Activated T-cell treated with anti-CD3 and anti-CD28 coated beads, Interleukin-2, amount 50 U/mL, for 24 hours (primary cell): ENCODE results near the gene NIPAL4.
"Not testable (repeated sequence)": the region's sequence is repeated elsewhere in the genome, so short reads cannot be mapped to it uniquely, and the experiment has no call there.

Experiments
- DNase-seq: peaks from one replicate; pipeline ENCODE4 v3.0.0-alpha.2; 2020
- H3K27ac Mint-ChIP-seq: 2 replicates; pipeline ENCODE4 v1.8.0; 2020; ENCODE audit warnings: mild to moderate bottlenecking, mixed read lengths
- H3K27me3 Mint-ChIP-seq: 2 replicates; pipeline ENCODE4 v1.8.0; 2020; ENCODE audit warnings: mixed read lengths
- H3K36me3 Mint-ChIP-seq: 2 replicates; pipeline ENCODE4 v1.8.0; 2020; ENCODE audit warnings: low read depth, mixed read lengths
- H3K4me1 Mint-ChIP-seq: 2 replicates; pipeline ENCODE4 v1.8.0; 2020; ENCODE audit warnings: low read depth, mixed read lengths
- H3K4me3 Mint-ChIP-seq: 2 replicates; pipeline ENCODE4 v1.8.0; 2020; ENCODE audit warnings: mild to moderate bottlenecking, moderate library complexity, mixed read lengths
- H3K9me3 Mint-ChIP-seq: 2 replicates; pipeline ENCODE4 v1.8.0; 2020; ENCODE audit warnings: mixed read lengths

Gene NIPAL4

DNA sequence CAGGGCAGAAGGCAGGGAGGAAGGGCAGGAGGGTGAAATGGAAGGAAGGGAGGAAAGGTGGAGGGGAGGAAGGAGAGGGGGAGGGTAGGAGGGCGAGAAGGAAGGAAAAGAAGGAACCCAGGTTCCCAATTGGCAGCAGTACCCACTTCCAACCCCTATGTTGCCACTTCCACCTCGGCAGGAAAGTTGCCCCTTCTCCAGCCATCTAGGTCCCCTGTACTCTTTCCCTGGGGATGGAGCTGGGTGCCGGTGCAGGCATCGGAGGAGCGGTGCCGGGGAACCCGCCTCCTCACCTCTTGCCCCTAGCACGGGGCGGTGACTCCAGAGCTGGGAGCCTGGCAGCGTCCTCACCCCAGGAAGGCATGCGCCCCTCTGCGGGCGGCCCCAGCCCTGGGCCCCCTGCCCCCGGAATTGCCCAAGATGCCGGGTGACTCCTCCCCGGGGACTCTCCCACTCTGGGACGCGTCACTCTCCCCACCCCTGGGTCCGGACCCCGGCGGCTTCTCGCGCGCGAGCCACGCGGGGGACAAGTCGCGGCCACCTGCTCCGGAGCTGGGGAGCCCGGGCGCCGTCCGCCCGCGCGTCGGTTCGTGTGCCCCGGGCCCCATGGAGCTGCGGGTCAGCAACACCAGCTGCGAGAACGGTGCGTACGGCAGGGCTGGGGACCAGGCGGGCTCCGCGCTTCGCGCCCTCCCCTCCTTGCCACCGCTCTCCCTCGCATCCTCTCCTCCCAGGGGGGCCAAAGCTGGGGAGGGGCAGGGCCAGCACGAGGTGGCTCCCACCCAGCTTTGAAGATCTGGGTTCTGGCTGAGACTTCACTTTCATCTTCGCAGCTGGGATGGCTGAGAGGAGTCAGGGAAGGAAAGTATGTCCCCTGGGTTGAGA is at the start of gene NIPAL4:
TSS of gene NIPAL4 (plus strand) at position 499 of the 885 bp plus-strand sequence. CDS start at position 607, 108 bp downstream.
- peak; percentile 72 for DNase-seq
- peak within 1 kb of the TSS; percentile 37 for H3K27ac Mint-ChIP-seq
- peaks cover 5% of the 10 kb centered on the region for H3K36me3 Mint-ChIP-seq
- peaks cover 44% of the 10 kb centered on the region for H3K27me3 Mint-ChIP-seq
- peak within 1 kb of the TSS; percentile 75 for H3K4me3 Mint-ChIP-seq
- H3K9me3 Mint-ChIP-seq, result no peaks in the 10 kb centered on the region
- H3K4me1 Mint-ChIP-seq, result peaks cover 37% of the 10 kb centered on the region

DNA sequence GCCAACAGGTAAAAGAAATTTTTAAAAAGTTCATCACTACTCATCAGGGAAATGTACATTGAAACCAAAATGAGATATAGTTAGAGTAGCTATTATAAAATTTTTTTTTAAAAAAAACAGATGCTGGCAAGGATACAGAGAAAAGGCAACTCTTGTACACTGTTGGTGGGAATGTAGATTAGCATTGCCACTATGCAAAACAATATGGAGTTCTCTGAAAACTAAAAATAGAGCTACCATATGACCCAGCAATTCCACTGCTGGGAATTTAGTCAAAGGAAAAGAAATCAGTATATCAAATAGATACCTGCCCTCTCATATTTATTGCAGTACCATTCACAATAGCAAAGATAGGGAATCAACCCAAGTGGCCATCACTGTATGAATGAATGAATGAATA is 44.2 kb upstream of the NIPAL4 start:
- H3K27me3 Mint-ChIP-seq, result peaks cover 6% of the 10 kb centered on the region
- H3K9me3 Mint-ChIP-seq, result peaks cover 12% of the 10 kb centered on the region
- no peaks in the 10 kb centered on the region for H3K4me1 Mint-ChIP-seq
- H3K27ac Mint-ChIP-seq, result no peak overlapping the region
- no peaks in the 10 kb centered on the region for H3K36me3 Mint-ChIP-seq
- no peak overlapping the region for H3K4me3 Mint-ChIP-seq
- no peak for DNase-seq

DNA sequence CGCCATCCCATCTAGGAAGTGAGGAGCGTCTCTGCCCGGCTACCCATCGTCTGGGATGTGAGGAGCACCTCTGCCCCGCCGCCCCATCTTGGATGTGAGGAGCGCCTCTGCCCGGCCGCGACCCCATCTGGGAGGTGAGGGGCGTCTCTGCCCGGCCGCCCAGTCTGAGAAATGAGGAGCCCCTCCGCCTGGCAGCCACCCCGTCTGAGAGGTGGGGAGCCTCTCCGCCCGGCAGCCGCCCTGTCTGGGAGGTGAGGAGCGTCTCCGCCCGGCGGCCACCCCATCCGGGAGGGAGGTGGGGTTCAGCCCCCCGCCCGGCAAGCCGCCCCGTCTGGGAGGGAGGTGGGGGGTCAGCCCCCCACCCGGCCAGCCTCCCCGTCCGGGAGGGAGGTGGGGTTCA is 40.5 kb upstream of the NIPAL4 start:
- not testable (repeated sequence) for H3K4me3 Mint-ChIP-seq, H3K27ac Mint-ChIP-seq, H3K9me3 Mint-ChIP-seq, DNase-seq, H3K36me3 Mint-ChIP-seq, H3K4me1 Mint-ChIP-seq, H3K27me3 Mint-ChIP-seq

DNA sequence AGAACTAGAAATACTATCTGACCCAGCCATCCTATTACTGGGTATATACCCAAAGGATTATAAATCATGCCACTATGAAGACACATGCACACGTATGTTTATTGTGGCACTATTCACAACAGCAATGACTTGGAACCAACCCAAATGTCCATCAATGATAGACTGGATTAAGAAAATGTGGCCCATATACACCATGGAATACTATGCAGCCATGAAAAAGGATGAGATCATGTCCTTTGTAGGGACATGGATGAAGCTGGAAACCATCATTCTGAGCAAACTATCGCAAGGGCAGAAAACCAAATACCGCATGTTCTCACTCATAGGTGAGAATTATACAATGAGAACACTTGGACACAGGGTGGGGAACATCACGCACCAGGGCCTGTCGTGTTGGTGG is 30.1 kb upstream of the NIPAL4 start:
- not testable (repeated sequence) for H3K36me3 Mint-ChIP-seq, H3K4me1 Mint-ChIP-seq, H3K27ac Mint-ChIP-seq, DNase-seq, H3K4me3 Mint-ChIP-seq, H3K27me3 Mint-ChIP-seq, H3K9me3 Mint-ChIP-seq

DNA sequence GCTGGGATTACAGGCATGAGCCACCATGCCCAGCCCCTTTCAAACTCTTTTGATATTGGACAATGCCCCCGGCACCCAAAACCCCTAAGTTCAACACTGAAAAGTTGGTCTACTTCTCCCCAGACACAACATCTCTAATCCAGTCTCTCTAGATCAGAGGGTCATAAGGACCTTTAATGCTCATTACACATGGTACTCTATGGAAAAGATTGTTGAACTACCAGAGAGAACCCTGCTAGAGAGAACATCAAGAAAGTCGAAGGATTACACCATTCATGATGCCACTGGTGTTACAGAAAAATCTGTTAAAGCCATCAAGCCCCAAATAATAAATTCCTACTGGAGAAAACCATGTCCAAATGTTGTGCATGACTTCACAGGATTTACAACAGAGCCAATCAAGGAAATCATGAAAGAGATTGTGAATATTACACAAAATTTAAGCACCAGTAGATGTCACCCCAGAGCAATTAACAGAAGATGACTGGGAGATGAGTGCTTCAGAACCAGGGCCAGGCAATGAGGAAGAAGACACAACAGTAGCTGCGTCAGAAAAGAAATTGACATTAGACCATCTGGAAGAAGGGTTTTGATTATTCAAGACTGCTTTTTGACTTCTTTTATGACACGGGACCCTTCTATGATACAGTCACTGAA is 28.3 kb upstream of the NIPAL4 start:
- Mint-ChIP-seq H3K9me3 (no peaks in the 10 kb centered on the region), H3K36me3 (no peaks in the 10 kb centered on the region), H3K27ac (no peak overlapping the region), H3K27me3 (peaks cover 2% of the 10 kb centered on the region), H3K4me1 (peaks cover 4% of the 10 kb centered on the region), H3K4me3 (no peak overlapping the region)
- no peak for DNase-seq

DNA sequence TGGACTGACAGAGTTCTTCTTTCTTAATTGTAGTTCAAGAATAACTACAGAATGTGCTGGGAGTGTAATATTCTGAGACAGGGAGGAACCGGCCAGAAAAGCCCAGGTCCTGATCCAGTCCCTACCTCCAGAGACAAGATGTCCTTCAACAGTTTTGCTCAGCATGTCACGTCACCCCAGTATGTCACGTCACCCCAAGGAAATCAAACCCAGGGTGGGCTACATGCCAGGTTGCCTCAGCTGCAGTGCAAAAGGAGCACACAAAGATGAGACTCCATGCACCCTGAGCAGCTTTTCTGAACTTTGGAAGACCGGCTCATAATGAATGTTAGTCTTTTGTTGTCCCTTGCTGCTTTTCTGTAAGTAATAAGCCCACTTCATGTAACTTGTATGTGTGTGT is 25.9 kb upstream of the NIPAL4 start:
- Mint-ChIP-seq H3K4me3 (no peak overlapping the region), H3K27me3 (peaks cover 2% of the 10 kb centered on the region), H3K36me3 (no peaks in the 10 kb centered on the region), H3K27ac (no peak overlapping the region), H3K9me3 (no peaks in the 10 kb centered on the region), H3K4me1 (peaks cover 4% of the 10 kb centered on the region)
- DNase-seq, result no peak

DNA sequence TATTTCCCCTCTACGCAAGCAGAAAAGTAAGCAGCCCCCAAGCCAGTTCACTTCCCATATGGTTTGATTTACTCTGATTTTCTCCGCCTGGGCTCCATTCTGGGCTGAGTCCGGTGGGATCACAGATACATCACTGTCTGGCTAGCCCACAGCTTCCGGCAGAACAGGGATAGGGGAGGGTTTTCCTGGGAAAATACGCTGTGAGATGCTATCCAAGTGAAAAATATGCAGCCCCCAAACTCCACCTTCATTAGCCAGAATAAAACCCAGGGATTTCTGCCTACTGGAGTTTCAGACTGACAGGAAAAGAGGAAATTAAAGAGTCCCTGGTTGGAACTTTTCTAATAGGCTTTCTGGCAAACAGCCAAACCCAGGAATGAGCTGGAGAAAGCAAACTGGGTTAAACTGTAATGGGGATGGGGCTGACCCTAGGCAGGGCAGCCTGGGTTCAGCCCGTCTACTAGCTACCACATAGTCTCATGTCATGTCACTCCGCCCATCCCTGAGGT is 16.9 kb upstream of the NIPAL4 start:
- H3K4me1 Mint-ChIP-seq, result no peaks in the 10 kb centered on the region
- no peaks in the 10 kb centered on the region for H3K36me3 Mint-ChIP-seq
- DNase-seq, result no peak
- H3K9me3 Mint-ChIP-seq, result no peaks in the 10 kb centered on the region
- H3K27ac Mint-ChIP-seq, result no peak overlapping the region
- H3K4me3 Mint-ChIP-seq, result no peak overlapping the region
- peaks cover 2% of the 10 kb centered on the region for H3K27me3 Mint-ChIP-seq

DNA sequence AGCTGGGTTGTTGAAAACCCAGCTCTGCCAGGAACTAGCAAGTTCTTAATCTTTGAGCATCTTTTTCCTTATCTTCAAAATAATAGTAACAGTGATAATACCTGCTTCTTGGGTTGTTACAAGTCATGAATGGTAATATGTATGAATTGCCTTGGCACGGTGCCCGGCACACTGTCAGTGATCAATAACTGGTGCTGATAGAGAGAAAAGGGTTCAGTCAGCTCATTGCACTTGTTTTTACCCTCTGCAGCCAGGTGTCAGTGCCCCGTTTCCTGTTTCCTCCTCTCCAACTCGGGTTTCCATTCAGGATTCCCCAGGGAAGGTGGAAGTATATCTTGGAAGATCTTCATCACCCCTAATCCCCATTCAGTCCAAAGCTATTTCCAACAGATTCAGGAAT is 15.8 kb upstream of the NIPAL4 start:
- H3K27ac Mint-ChIP-seq, result no peak overlapping the region
- H3K36me3 Mint-ChIP-seq, result no peaks in the 10 kb centered on the region
- no peaks in the 10 kb centered on the region for H3K9me3 Mint-ChIP-seq
- H3K27me3 Mint-ChIP-seq, result peaks cover 2% of the 10 kb centered on the region
- DNase-seq, result no peak
- H3K4me3 Mint-ChIP-seq, result no peak overlapping the region
- H3K4me1 Mint-ChIP-seq, result no peaks in the 10 kb centered on the region

DNA sequence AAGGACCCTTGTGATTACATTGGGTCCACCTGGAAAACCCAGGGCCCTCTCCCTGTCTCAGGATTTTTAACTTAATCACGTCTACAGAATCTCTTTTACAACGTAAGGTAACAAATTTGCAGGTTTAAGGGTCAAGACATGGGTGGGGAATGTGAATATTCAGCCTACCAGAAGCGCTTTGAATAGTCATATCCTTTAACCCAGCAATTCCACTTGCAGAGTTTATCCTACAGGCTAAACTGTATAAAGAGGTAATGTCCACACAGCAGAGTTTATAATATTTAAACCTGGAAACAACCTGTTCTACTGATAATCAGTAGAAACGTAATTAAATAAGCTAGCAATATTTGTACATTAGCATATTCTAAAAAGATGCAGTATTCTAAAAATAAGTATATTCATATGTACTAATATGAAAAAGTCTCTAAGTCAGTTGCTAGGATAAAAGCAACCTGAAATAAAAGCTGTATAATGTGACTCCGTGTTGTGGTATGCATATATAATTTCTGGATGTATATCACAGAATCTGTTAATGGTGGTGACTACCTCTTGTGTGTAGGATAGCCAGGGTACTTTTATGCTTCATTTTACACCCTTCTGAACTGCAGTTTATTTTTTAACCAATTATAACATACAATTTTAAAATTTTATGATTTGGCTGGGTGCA is 14.1 kb upstream of the NIPAL4 start:
- no peak for DNase-seq
- no peak overlapping the region for H3K27ac Mint-ChIP-seq

DNA sequence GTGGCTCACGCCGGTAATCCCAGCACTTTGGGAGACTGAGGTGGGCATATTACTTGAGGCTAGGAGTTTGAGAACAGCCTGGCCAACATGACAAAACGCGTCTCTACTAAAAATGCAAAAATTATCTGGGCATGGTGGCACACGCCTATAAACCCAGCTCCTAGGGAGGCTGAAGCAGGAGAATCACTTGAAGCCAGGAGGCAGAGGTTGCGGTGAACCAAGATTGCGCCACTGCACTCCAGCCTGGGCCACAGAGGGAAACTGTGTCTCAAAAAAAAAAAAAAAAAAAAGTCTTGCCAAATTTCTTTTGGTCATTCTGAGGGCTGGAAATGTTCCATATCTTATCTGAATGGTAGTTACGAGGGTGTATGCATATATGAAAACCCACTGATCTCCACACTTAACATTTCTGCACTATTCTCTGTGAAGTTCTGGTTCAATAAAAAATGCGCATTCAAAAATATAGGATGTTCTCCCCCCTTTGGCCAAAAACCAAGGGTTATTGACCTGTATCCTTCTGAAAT is 13.5 kb upstream of the NIPAL4 start:
- no peak for DNase-seq
- Mint-ChIP-seq H3K27ac (no peak overlapping the region), H3K27me3 (peaks cover 2% of the 10 kb centered on the region), H3K9me3 (no peaks in the 10 kb centered on the region), H3K36me3 (no peaks in the 10 kb centered on the region), H3K4me3 (no peak overlapping the region), H3K4me1 (no peaks in the 10 kb centered on the region)

More for the DNA sequence above, 14.1 kb upstream of the NIPAL4 start:
- Mint-ChIP-seq H3K36me3 (no peaks in the 10 kb centered on the region), H3K4me3 (no peak overlapping the region), H3K27me3 (peaks cover 2% of the 10 kb centered on the region), H3K9me3 (no peaks in the 10 kb centered on the region), H3K4me1 (no peaks in the 10 kb centered on the region)

DNA sequence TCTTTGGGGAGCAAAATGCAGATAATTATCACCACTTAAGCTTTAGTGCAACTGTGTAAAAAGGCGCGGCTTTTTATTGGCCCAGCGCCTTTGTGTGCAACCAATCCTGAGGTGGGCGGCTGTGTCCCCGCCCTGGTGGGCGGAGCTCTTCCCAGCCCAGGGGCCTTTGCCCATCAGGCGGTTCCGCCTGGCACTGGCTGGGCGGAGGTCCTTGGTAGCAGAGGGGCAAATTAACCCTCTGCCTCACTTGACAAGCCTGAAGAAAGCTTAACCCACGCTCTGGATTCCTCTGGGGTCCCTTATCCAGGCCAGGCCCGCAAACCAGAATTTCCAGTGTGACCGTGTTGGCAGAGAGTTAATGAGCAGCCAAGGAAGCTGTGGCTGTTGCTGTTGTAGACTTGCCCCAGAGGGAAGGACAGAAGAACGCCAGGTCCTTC is 12.8 kb upstream of the NIPAL4 start:
- Mint-ChIP-seq H3K4me1 (no peaks in the 10 kb centered on the region), H3K9me3 (no peaks in the 10 kb centered on the region), H3K27me3 (peaks cover 2% of the 10 kb centered on the region)

DNA sequence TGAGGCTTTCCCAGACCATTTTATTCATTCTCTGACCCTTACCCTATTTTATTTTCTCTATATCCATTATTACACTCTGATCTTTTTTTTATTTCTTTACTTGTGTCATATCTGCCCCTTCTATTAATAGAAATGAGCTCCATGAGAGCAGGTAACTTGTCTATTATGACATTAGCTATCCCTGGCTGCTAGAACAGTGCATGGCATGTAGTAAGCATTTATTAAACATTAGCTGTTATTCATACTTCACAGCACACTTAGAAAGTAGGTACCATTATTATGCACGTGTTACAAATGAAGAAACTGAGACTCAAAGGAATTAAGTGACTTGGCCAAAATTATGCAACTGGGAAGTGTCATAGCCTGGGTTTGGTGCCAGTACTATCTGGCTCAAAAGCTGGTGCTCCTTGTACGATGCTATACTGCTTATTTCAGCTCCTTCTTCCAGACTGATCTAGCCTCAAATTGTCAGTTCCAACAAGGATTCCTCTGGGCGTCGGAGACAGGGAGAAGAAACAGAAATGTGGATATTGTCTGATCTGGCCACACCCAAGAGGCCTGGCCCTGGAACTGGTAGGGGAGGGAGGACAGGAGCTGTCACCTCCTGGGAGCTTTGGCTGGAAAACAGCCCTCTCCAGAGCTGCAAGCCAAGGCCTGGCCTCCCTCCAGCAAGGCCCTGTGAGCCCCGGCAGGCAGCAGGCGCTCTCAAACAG is 10.8 kb upstream of the NIPAL4 start:
- H3K36me3 Mint-ChIP-seq, result no peaks in the 10 kb centered on the region
- no peaks in the 10 kb centered on the region for H3K9me3 Mint-ChIP-seq
- no peak overlapping the region for H3K4me3 Mint-ChIP-seq
- H3K27ac Mint-ChIP-seq, result no peak overlapping the region
- H3K4me1 Mint-ChIP-seq, result no peaks in the 10 kb centered on the region
- peaks cover 2% of the 10 kb centered on the region for H3K27me3 Mint-ChIP-seq
- no peak for DNase-seq

More for the DNA sequence above, 12.8 kb upstream of the NIPAL4 start:
- no peak for DNase-seq
- Mint-ChIP-seq H3K27ac (no peak overlapping the region), H3K4me3 (no peak overlapping the region), H3K36me3 (no peaks in the 10 kb centered on the region)

DNA sequence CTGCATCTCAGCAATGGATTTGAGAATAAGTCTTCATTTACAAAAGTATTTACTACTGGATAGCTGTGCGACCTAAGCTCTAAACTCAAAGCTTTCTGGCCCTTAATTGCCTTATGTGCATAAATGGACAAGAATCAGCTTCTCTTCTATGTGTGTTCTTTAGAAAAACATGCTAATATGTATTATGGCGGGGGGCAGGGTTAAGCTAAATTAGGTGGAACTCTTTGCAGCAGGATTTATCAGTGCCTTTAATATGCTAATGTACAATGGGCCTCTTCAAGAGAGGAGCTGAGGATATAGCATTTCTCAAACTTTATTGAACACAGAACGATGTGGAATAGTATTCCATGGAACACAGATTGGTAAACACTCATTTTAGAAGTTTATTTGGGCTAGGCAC is 10.0 kb upstream of the NIPAL4 start:
- no peak for DNase-seq
- no peaks in the 10 kb centered on the region for H3K9me3 Mint-ChIP-seq
- no peaks in the 10 kb centered on the region for H3K27me3 Mint-ChIP-seq
- no peak overlapping the region for H3K27ac Mint-ChIP-seq
- no peaks in the 10 kb centered on the region for H3K4me1 Mint-ChIP-seq
- H3K4me3 Mint-ChIP-seq, result no peak overlapping the region
- no peaks in the 10 kb centered on the region for H3K36me3 Mint-ChIP-seq

DNA sequence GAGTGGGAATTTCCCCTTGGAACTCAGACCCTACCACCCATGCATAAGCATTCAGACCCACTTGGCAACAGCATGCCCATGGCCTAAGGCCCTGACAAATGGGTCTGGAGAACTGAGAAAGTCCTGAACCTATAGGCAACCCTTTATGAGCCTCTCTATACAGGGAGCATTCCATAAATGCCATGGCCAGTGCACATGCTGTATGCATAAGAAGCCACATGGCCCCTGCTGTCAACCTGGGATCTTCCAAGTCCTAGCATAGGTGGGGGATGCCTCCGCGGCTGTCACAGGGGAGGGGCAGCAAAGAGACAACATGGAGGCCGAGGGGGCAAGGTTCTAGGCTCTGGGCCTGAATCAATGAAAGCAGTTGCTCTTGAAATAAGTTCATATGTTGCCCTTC is 8.2 kb upstream of the NIPAL4 start:
- no peaks in the 10 kb centered on the region for H3K36me3 Mint-ChIP-seq
- peaks cover 1% of the 10 kb centered on the region for H3K4me1 Mint-ChIP-seq
- H3K4me3 Mint-ChIP-seq, result no peak overlapping the region
- H3K27ac Mint-ChIP-seq, result no peak overlapping the region
- no peak for DNase-seq
- H3K9me3 Mint-ChIP-seq, result no peaks in the 10 kb centered on the region
- H3K27me3 Mint-ChIP-seq, result no peaks in the 10 kb centered on the region
